Measurements from ENCODE around the gene EPHB3.
A peak's percentile ranks its signal among the peaks of the same experiment; 100 is the strongest.

Gene EPHB3

DNA sequence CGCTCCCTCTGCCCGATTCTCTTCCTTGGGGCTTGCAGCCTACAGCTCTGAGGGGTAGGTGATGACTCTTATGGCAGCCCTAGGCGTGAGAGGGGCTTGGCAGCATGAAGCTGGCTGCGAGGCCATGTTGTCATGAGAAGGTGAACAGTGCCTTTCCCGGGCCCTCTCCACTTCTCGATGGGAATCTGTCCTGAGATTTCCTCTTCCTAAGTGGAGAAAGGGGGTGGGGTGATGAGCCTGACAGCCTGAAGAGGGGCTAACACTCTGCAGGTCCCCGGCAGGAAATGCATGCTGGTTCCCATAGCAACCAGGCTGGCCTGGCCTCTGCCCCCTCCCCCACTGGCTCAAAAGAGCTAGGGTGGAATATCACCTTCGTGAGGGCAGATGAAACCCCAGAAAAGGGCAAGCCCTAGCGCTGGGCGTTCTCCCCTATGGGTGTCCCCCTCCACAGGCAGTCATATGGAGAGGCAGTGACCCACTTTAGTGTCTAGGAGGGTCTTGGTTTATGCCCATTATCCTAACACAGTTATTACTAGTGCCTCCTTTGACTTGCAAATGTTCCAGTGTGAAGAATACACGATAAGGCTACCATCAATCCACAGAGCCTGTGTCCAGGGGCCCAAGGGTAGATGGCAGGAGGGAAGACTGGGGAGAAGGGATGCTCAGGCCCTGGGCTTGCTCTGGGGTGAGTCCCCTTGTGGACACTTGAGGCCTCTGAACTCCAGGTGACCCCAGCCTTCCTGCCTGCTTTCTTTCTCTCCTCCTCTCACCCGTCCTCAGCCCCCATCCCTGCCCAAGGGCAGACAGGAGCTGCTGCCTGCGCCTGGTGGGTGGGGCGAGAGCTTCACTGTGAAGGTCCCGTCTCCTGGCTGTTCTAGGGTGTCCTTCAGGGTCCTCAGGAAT, 13.2 kb downstream of the EPHB3 start:
- ATAC-seq (ENCODE audit: low read depth) (no peak), DNase-seq (ENCODE audit: low spot score in 2 of 2) (no peak)
- no peaks in the 10 kb centered on the region for H3K36me3 Mint-ChIP-seq
- peaks cover 28% of the 10 kb centered on the region for H3K27me3 Mint-ChIP-seq
- H3K4me3 Mint-ChIP-seq: no peak overlapping the region
- H3K9me3 Mint-ChIP-seq: no peaks in the 10 kb centered on the region
- H3K27ac Mint-ChIP-seq: no peak overlapping the region
- peaks cover 7% of the 10 kb centered on the region for H3K4me1 Mint-ChIP-seq

DNA sequence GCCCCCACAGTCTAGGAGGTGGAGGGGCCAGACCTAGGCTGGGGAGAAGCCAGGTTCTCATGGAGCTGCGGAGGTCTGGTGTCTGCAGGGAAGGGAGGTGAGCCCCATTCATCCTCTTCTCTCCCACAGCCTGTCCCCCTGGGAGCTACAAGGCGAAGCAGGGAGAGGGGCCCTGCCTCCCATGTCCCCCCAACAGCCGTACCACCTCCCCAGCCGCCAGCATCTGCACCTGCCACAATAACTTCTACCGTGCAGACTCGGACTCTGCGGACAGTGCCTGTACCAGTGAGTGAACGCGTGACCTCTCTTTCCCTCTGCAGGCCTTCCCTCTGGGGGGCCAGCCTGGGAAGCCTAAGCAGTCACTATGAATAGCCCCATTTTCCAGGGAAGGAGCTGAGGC, 14.1 kb downstream of the EPHB3 start:
- ATAC-seq (ENCODE audit: low read depth): no peak
- no peak overlapping the region for H3K4me3 Mint-ChIP-seq

DNA sequence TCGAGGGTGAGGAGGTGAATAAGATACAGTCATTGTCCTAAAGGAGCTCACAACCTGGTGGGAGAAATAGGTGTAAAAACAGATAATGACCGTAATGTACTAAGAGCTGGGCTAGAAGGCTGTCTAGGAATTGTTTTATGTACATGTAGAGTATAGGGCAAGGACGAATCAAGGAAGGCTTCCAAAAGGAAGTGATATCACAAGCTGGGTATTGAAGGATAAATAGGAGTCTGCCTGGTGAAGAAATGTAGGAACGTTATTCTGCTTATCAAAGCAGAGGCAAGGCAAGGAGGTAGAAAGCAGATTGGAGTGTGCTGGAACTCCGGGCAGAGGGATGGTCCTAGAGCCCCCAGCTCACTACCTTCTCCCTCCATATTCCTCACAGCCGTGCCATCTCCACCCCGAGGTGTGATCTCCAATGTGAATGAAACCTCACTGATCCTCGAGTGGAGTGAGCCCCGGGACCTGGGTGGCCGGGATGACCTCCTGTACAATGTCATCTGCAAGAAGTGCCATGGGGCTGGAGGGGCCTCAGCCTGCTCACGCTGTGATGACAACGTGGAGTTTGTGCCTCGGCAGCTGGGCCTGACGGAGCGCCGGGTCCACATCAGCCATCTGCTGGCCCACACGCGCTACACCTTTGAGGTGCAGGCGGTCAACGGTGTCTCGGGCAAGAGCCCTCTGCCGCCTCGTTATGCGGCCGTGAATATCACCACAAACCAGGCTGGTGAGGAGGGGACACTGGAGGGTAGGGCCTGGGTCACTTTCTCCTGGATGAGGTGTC, 15.1 kb downstream of the EPHB3 start:
- no peaks in the 10 kb centered on the region for H3K36me3 Mint-ChIP-seq

More for the DNA sequence above, 14.1 kb downstream of the EPHB3 start:
- Mint-ChIP-seq H3K27ac (no peak overlapping the region), H3K27me3 (peaks cover 30% of the 10 kb centered on the region), H3K9me3 (no peaks in the 10 kb centered on the region), H3K36me3 (no peaks in the 10 kb centered on the region), H3K4me1 (peaks cover 7% of the 10 kb centered on the region)
- DNase-seq (ENCODE audit: low spot score in 2 of 2): no peak

DNA sequence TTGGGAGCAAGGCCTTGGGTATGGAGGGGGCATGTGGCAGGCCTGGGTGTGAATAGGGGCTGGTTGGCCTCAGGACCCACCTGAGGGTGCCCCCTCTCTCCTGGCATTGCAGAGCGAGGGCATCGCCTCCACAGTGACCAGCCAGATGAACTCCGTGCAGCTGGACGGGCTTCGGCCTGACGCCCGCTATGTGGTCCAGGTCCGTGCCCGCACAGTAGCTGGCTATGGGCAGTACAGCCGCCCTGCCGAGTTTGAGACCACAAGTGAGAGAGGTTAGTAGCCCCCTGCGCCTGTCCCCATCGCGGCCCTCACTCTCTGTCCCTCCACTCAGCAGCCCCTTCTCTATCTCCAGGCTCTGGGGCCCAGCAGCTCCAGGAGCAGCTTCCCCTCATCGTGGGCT, 16.0 kb downstream of the EPHB3 start:
- DNase-seq (ENCODE audit: low spot score in 2 of 2) (no peak), ATAC-seq (ENCODE audit: low read depth) (no peak)
- Mint-ChIP-seq H3K4me1 (peaks cover 7% of the 10 kb centered on the region), H3K27ac (no peak overlapping the region), H3K9me3 (no peaks in the 10 kb centered on the region), H3K36me3 (no peaks in the 10 kb centered on the region), H3K27me3 (peaks cover 25% of the 10 kb centered on the region), H3K4me3 (no peak overlapping the region)

More for the DNA sequence above, 15.1 kb downstream of the EPHB3 start:
- ATAC-seq (ENCODE audit: low read depth) (no peak), DNase-seq (ENCODE audit: low spot score in 2 of 2) (no peak)
- Mint-ChIP-seq H3K9me3 (no peaks in the 10 kb centered on the region), H3K27me3 (peaks cover 29% of the 10 kb centered on the region), H3K4me1 (peaks cover 7% of the 10 kb centered on the region), H3K27ac (no peak overlapping the region), H3K4me3 (no peak overlapping the region)

DNA sequence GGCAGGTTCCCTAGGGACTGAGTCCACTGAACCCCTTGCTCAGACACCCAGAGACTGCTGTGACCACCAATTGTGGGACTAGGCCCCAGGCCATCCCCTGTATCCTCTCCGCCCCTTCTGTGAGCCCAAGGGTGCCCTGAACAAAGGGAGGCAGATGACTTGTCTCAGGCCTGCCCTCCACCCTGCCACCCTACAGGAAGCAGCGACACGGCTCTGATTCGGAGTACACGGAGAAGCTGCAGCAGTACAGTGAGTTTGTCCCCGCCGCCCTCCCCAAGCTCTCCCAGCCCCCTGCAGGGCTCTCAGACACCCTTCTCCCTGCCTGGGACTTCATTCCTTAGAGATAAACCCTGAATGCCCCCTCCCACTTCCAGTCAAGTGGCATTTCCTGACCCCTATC, 16.6 kb downstream of the EPHB3 start:
- peaks cover 28% of the 10 kb centered on the region for H3K27me3 Mint-ChIP-seq
- ATAC-seq (ENCODE audit: low read depth): peak; percentile 37
- H3K36me3 Mint-ChIP-seq: no peaks in the 10 kb centered on the region
- DNase-seq (ENCODE audit: low spot score in 2 of 2): no peak
- peak overlapping the region; percentile 31 for H3K27ac Mint-ChIP-seq
- H3K4me1 Mint-ChIP-seq: peaks cover 7% of the 10 kb centered on the region
- H3K4me3 Mint-ChIP-seq: no peak overlapping the region
- H3K9me3 Mint-ChIP-seq: no peaks in the 10 kb centered on the region

DNA sequence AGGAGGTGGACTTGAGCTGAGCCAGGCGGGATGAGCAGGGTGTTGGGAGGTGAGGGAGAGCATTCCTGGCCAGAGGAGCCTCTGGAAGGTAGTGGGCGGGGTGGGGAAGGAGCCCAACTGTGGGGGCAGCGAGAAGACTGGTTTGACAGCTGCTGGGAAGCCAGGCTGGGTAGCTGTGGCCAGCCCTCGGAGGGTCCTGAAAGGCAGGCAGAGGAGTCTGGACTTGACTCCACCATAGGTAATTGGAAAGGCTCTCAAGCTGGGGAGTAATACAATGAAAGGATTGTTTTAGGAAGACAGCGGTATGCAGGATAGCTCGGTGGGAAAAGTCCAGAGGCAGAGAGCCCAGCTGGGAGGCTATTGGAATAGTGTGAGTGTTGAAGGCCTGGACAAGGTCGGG, 17.2 kb downstream of the EPHB3 start:
- peaks cover 28% of the 10 kb centered on the region for H3K27me3 Mint-ChIP-seq
- H3K4me3 Mint-ChIP-seq: no peak overlapping the region
- H3K9me3 Mint-ChIP-seq: no peaks in the 10 kb centered on the region
- DNase-seq (ENCODE audit: low spot score in 2 of 2): no peak
- no peaks in the 10 kb centered on the region for H3K36me3 Mint-ChIP-seq
- no peak for ATAC-seq (ENCODE audit: low read depth)
- H3K27ac Mint-ChIP-seq: no peak overlapping the region
- H3K4me1 Mint-ChIP-seq: peaks cover 7% of the 10 kb centered on the region

DNA sequence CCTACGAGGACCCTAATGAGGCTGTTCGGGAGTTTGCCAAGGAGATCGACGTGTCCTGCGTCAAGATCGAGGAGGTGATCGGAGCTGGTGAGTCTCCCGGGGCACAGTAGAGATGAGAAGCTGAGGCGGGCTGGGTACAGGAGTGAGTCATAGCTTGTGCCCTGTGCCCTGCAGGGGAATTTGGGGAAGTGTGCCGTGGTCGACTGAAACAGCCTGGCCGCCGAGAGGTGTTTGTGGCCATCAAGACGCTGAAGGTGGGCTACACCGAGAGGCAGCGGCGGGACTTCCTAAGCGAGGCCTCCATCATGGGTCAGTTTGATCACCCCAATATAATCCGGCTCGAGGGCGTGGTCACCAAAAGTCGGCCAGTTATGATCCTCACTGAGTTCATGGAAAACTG, 17.9 kb downstream of the EPHB3 start:
- Mint-ChIP-seq H3K4me1 (peaks cover 9% of the 10 kb centered on the region), H3K9me3 (no peaks in the 10 kb centered on the region), H3K27me3 (peaks cover 31% of the 10 kb centered on the region), H3K4me3 (no peak overlapping the region), H3K27ac (no peak overlapping the region), H3K36me3 (no peaks in the 10 kb centered on the region)
- DNase-seq (ENCODE audit: low spot score in 2 of 2): no peak
- peak; percentile 68 for ATAC-seq (ENCODE audit: low read depth)

DNA sequence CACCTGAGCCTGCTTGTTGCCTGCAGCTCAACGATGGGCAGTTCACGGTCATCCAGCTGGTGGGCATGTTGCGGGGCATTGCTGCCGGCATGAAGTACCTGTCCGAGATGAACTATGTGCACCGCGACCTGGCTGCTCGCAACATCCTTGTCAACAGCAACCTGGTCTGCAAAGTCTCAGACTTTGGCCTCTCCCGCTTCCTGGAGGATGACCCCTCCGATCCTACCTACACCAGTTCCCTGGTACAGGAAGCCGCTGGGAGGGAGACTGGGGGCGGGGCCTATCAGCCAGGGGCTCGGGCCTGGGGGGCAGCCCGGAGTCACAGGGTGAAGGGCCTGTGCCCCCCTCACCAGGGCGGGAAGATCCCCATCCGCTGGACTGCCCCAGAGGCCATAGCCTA, 18.8 kb downstream of the EPHB3 start:
- Mint-ChIP-seq H3K4me1 (peaks cover 9% of the 10 kb centered on the region), H3K27ac (no peak overlapping the region), H3K4me3 (no peak overlapping the region), H3K27me3 (peaks cover 33% of the 10 kb centered on the region), H3K36me3 (no peaks in the 10 kb centered on the region), H3K9me3 (no peaks in the 10 kb centered on the region)
- ATAC-seq (ENCODE audit: low read depth): no peak
- no peak for DNase-seq (ENCODE audit: low spot score in 2 of 2)

DNA sequence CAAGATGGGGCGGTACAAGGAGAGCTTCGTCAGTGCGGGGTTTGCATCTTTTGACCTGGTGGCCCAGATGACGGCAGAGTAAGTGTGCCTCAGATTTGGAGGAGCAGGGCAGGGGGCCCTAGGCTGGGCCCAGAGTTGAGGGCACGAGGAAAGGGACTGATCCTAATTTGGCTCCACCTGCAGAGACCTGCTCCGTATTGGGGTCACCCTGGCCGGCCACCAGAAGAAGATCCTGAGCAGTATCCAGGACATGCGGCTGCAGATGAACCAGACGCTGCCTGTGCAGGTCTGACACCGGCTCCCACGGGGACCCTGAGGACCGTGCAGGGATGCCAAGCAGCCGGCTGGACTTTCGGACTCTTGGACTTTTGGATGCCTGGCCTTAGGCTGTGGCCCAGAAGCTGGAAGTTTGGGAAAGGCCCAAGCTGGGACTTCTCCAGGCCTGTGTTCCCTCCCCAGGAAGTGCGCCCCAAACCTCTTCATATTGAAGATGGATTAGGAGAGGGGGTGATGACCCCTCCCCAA, 19.8 kb downstream of the EPHB3 start:
- Mint-ChIP-seq H3K36me3 (no peaks in the 10 kb centered on the region), H3K27me3 (peaks cover 31% of the 10 kb centered on the region), H3K4me3 (no peak overlapping the region), H3K27ac (no peak overlapping the region), H3K9me3 (no peaks in the 10 kb centered on the region), H3K4me1 (peaks cover 9% of the 10 kb centered on the region)
- ATAC-seq (ENCODE audit: low read depth): no peak
- DNase-seq (ENCODE audit: low spot score in 2 of 2): no peak

DNA sequence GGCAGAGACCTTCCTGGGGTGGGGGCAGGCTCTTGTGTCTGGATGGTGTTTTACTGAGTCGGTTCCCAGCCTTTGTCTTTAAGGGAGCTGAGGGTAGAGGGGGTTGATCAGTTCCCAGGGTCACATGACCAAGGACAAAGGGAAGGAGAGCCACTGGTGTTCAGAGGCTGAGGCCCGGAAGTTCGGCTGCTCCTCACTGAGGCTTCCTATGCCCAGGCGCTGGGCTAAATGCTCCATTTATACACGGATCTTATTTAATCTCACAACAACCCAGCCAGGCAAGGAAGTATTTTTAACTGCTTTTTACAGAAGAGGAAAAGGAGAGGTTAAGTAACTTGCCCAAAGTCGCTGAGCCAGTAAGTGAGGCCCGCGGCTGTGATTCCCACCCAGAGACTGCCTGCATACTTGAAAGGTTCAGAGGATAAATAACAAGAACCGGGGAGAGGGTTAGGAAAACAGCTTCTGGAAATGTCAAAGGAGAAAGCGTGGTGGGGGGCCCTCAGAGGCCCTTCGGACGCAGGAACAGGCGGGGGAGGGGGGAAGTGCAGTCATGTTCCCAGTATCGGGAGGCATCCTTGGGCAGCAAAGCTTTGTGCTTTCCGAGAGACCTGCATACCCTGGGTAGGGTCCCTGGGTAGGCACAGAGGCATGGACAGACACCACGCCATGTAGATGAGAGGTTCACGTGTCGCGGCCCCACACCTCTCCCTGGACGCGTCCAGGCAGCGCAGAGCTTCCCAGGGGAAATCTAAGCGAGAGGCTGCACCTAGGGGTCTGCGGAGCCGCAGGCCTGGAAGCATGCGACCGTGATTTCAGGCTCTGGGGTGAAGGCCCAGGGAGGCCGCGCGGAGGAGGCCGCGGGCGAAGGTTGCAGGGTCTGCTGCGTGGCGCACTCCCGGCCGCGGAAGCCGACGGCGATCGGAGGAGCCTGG, 21.3 kb downstream of the EPHB3 start:
- peaks cover 9% of the 10 kb centered on the region for H3K4me1 Mint-ChIP-seq
- H3K9me3 Mint-ChIP-seq: no peaks in the 10 kb centered on the region
- H3K36me3 Mint-ChIP-seq: no peaks in the 10 kb centered on the region
- peak overlapping the region; percentile 38 for H3K4me3 Mint-ChIP-seq
- DNase-seq (ENCODE audit: low spot score in 2 of 2) (no peak), ATAC-seq (ENCODE audit: low read depth) (no peak)
- peaks cover 30% of the 10 kb centered on the region for H3K27me3 Mint-ChIP-seq
- H3K27ac Mint-ChIP-seq: no peak overlapping the region

DNA sequence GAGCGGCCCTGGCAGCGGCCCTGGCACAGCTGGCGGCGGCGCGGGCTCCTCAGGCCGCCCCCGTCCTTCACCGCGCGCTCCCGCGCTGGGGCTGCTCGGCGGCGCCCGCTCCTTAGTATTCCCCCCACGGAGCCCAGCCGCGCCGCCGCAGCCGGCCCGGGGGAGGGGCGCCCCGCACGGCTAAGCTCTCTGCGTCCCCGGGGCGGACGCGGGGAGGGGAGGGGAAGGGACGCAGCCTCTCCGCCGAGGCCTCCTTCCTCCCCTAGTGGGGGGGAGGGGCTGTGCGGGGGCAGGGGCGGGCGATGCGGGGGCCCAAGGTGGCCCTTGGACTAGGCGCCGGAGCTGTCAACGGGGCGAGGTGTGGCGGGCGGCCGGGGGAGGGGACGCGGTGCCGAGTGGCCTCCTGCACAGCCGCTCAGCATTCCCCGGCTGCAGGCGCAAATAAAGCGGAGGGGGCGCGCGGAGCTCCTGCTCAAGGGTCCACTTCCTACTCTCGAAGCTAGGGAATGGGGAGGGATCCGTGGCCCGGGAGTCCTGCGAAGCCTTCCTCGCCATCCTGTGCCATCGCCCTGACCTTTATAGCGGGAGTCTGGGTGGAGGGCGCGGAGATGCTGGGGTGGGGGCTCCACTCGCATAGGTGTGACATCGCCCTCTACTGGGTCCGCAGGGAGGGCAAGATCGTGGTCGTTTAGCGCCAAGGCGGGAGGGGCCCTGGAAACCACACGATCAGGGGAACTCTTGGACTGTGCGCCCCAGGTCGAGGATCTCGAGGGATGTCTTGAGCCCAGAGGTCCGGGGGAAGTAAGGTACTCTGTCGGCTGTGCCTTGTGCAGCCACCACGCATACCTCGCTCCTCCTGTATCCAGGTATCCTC, 22.2 kb downstream of the EPHB3 start:
- H3K4me1 Mint-ChIP-seq: peaks cover 6% of the 10 kb centered on the region

DNA sequence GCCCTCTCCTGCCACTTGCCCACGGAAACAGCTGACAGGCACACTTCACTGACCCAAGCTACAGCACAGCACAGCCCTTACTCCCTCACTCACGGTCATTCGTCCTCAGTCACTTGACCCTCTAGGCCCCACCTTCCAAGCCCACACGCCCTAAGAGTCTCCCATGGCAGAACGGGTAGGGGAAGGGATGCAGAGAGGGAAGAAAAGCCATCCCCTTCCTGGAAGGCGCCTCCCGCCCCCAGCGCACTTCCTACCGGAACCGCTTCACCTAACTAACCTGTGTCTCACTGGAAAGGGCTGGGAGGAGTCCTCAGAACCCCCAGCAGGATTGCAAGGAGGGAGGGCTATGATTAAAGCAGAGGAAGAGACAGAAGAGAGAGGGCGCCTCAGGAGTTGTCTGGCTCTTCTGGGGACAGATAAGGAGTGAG, 22.9 kb downstream of the EPHB3 start:
- ATAC-seq (ENCODE audit: low read depth): no peak
- H3K9me3 Mint-ChIP-seq: no peaks in the 10 kb centered on the region
- no peaks in the 10 kb centered on the region for H3K36me3 Mint-ChIP-seq
- peaks cover 3% of the 10 kb centered on the region for H3K4me1 Mint-ChIP-seq
- H3K27me3 Mint-ChIP-seq: peaks cover 20% of the 10 kb centered on the region
- DNase-seq (ENCODE audit: low spot score in 2 of 2): no peak
- H3K27ac Mint-ChIP-seq: no peak overlapping the region
- no peak overlapping the region for H3K4me3 Mint-ChIP-seq

More for the DNA sequence above, 22.2 kb downstream of the EPHB3 start:
- Mint-ChIP-seq H3K27ac (no peak overlapping the region), H3K4me3 (no peak overlapping the region), H3K9me3 (no peaks in the 10 kb centered on the region), H3K36me3 (no peaks in the 10 kb centered on the region), H3K27me3 (peaks cover 23% of the 10 kb centered on the region)
- DNase-seq (ENCODE audit: low spot score in 2 of 2): no peak
- ATAC-seq (ENCODE audit: low read depth): peak; percentile 19

DNA sequence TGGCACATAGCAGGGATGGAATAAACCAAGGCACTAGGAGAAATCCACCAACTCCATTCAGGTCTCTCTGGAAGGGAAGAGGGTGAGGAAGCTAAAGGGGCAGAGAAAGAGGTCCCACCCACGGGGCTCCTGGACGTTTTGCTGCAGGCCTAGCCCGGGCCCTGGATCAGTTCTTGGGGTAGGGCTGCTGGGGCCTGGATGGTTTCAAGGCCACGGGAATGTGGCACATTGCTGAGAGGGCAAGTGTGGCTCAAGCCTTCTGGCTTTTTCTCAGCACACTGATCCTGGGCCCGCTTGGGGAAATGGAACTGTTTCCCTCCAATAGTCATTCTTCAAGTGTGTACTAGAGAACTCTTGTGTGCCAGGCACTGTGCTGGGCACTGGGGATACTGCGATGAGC, 24.0 kb downstream of the EPHB3 start:
- Mint-ChIP-seq H3K36me3 (no peaks in the 10 kb centered on the region), H3K9me3 (no peaks in the 10 kb centered on the region), H3K4me3 (no peak overlapping the region), H3K27ac (no peak overlapping the region), H3K27me3 (peaks cover 17% of the 10 kb centered on the region), H3K4me1 (peaks cover 3% of the 10 kb centered on the region)
- no peak for DNase-seq (ENCODE audit: low spot score in 2 of 2)
- no peak for ATAC-seq (ENCODE audit: low read depth)
